H1 (cell line): Measurements from ENCODE around the gene DGKI. TPM values are rescaled to one million over a fixed set of nuclear protein-coding genes. Genes with fewer than 3 reads are reported as not detected.

ENCODE experiments used
- BCL11A ChIP-seq, 2 experiments: IDR thresholded peaks; one replicate each; pipeline ENCODE4 v1.6.1; 2011; ENCODE audit warnings: low read depth in 2 of 2, low read length in 2 of 2, mild to moderate bottlenecking in 2 of 2
- EGR1 ChIP-seq: IDR thresholded peaks from 2 replicates; pipeline ENCODE4 v1.6.1; 2011; ENCODE audit warnings: low read depth, low read length, borderline replicate concordance
- GABPA ChIP-seq: IDR thresholded peaks from 2 replicates; pipeline ENCODE4 v1.6.1; 2011; ENCODE audit warnings: mild to moderate bottlenecking, low read length, moderate library complexity, borderline replicate concordance; ENCODE audit not compliant: insufficient read depth
- JUND ChIP-seq: IDR thresholded peaks from 2 replicates; pipeline ENCODE4 v1.6.1; 2011; ENCODE audit warnings: mild to moderate bottlenecking, improper control_type of control experiment, low read length
- KDM1A ChIP-seq: fragments of 200-600, 300-600 bp; sonication (generic); IDR thresholded peaks from 2 replicates; pipeline ENCODE4 v1.7.1; 2016; ENCODE audit warnings: mild to moderate bottlenecking, low read length, borderline replicate concordance
- KDM4A ChIP-seq: IDR thresholded peaks from one replicate; pipeline ENCODE4 v1.7.1; 2012; ENCODE audit warnings: low read depth, mild to moderate bottlenecking, moderate library complexity, low read length, inconsistent platforms; ENCODE audit not compliant: severe bottlenecking
- POLR2A ChIP-seq, 2 experiments: IDR thresholded peaks; 1 replicate in 1 of 2; 2 replicates in 1 of 2; pipeline ENCODE4 v1.6.1; 2011; ENCODE audit warnings: low read depth in 2 of 2, low read length in 2 of 2, mild to moderate bottlenecking in 2 of 2; ENCODE audit errors: control extremely low read depth in 1 of 2
- SIN3A ChIP-seq, 2 experiments: IDR thresholded peaks in 1 of 2; conservative IDR thresholded peaks in 1 of 2; 2 replicates each; pipeline ENCODE4 v1.6.1; 2011 to 2012; ENCODE audit warnings: low read length in 2 of 2, improper control_type of control experiment in 1 of 2, low read depth in 1 of 2, mild to moderate bottlenecking in 1 of 2
- polyA plus RNA-seq, 7 experiments: library from polyadenylated mRNA; depleted of rRNA in 3 of 7; stranded (reverse) in 5 of 7; unstranded in 2 of 7; fragments of >200 nt in 5 of 7; fragments of 200-250 nt in 2 of 7; gene quantifications; 1 replicate in 5 of 7; 2 replicates in 1 of 7; 4 replicates in 1 of 7; pipeline versions ENCODE4 v1.2.1 to v1.2.3, GENCODE V29; 2011 to 2013; ENCODE audit warnings: missing spikeins in 2 of 7, mixed read lengths in 2 of 7
- total RNA-seq: library from RNA; stranded (reverse); fragmentation: NEBNext Ultra II Directional; extraction: Animal tissue kit (Norgen Biotek cat#: 25700); gene quantifications from 2 replicates; pipeline ENCODE4 v1.2.1, GENCODE V29; 2021

Gene DGKI
- total and polyA plus RNA-seq, 2 of the 8 experiments (the other 6 are each of a cell fraction or from before 2014, with no cell fraction given), result 0.20 to 0.71 TPM

- no peak for TF ChIP-seq KDM4A
- no peak for TF ChIP-seq EGR1
- no peak for TF ChIP-seq SIN3A (conservative IDR thresholded peaks at IDR 0.05 in 1 of 2, IDR thresholded peaks at IDR 0.05 in 1 of 2; ENCODE audit: low read depth in 1 of 2, low read length in 2 of 2)
- TF ChIP-seq JUND, result no peak
- no peak for TF ChIP-seq GABPA
- TF ChIP-seq POLR2A (IDR thresholded peaks at IDR 0.05; ENCODE audit: control extremely low read depth in 1 of 2, low read depth in 2 of 2, low read length in 2 of 2), result no peak
- no peak for TF ChIP-seq KDM1A
- TF ChIP-seq BCL11A (IDR thresholded peaks at IDR 0.05; ENCODE audit: low read depth in 2 of 2, low read length in 2 of 2), result no peak
Measured at GRCh38 chr7:137681657-137682562, 164.9 kb downstream of the DGKI start (continued).
